Lung (tissue), 12 donors: ENCODE results near the gene MARK3. TPM values are rescaled to one million over a fixed set of nuclear protein-coding genes. Genes with fewer than 3 reads are reported as not detected.

ENCODE experiments used
- ATAC-seq: fragments of 200-7000 bp; cut with Tn5 transposase; one replicate; pipeline ENCODE4 v1.9.1; 2020; ENCODE audit warnings: moderate number of reproducible peaks; ENCODE audit not compliant: insufficient read depth, low FRiP score
- DNase-seq, 3 donors: peaks; one replicate each; pipeline ENCODE4 v3.0.0-alpha.2; 2013 to 2017
- H3K27ac ChIP-seq, 2 donors: one replicate each; pipeline ENCODE4 v1.5.1; 2013; ENCODE audit warnings: mild to moderate bottlenecking in 2 of 2, moderate library complexity in 2 of 2, control low read depth in 1 of 2, inconsistent platforms in 1 of 2, low read depth in 1 of 2, low read length in 1 of 2
- H3K27me3 ChIP-seq, 3 donors: one replicate each; pipeline ENCODE4 v1.5.1; 2013; ENCODE audit warnings: low read length in 2 of 3; ENCODE audit not compliant: control insufficient read depth in 3 of 3, insufficient read depth in 3 of 3
- H3K36me3 ChIP-seq, 4 donors: one replicate each; pipeline ENCODE4 v1.5.1; 2013; ENCODE audit warnings: low read length in 4 of 4, mild to moderate bottlenecking in 1 of 4, moderate library complexity in 1 of 4; ENCODE audit not compliant: control insufficient read depth in 4 of 4, insufficient read depth in 4 of 4
- H3K4me1 ChIP-seq, 5 donors: one replicate each; pipeline ENCODE4 v1.5.1; 2013; ENCODE audit warnings: low read length in 5 of 5, mild to moderate bottlenecking in 2 of 5, moderate library complexity in 1 of 5; ENCODE audit not compliant: control insufficient read depth in 5 of 5, insufficient read depth in 5 of 5
- H3K4me3 ChIP-seq: one replicate; pipeline ENCODE4 v1.5.1; 2013; ENCODE audit warnings: mild to moderate bottlenecking, control low read depth, moderate library complexity
- H3K9ac ChIP-seq, 2 donors: one replicate each; pipeline ENCODE4 v1.5.1; 2013; ENCODE audit warnings: low read length in 2 of 2, control low read depth in 1 of 2; ENCODE audit not compliant: insufficient read depth in 1 of 2
- H3K9me3 ChIP-seq, 4 donors: one replicate each; pipeline ENCODE4 v1.5.1; 2013; ENCODE audit warnings: low read length in 3 of 4, mild to moderate bottlenecking in 1 of 4, moderate library complexity in 1 of 4; ENCODE audit not compliant: control insufficient read depth in 4 of 4, insufficient read depth in 3 of 4
- CTCF ChIP-seq: IDR thresholded peaks from 2 replicates; pipeline ENCODE4 v1.5.1; 2012; ENCODE audit warnings: mild to moderate bottlenecking; ENCODE audit errors: control extremely low read depth, extremely low read depth
- WGBS, 2 donors: extraction: QIAGEN DNeasy Blood & Tissue Kit; methylation state at CpG; one replicate each; pipeline ENCODE4 v1.1.7; 2013; 5-methylcytosine and 5-hydroxymethylcytosine counted together
- polyA plus RNA-seq, 2 donors: library from polyadenylated mRNA; stranded (reverse); fragments of 200-250 nt; gene quantifications; one replicate each; pipeline ENCODE4 v1.2.1, GENCODE V29; 2013
- total RNA-seq, 2 donors: library from RNA; depleted of rRNA in 1 of 2; stranded (reverse); fragments of >200 nt in 1 of 2; gene quantifications; one replicate each; pipeline ENCODE4 v1.2.1, GENCODE V29; 2014 to 2021
- donor health status: control.
- donor health status: control.
- donor health status: Bipolar disorder and iron deficiency.
- donor health status: healthy.
- donor health status: DM: yes; HTN: yes; CAD: no.

The MARK3 gene
- total and polyA plus RNA-seq, 4 donors, result 56.2 to 177 (median 101) TPM

- Histone ChIP-seq H3K9me3 (no peaks in the 10 kb centered on the region), H3K4me3 (no peak overlapping the region), H3K9ac (no peak overlapping the region), H3K4me1 (no peaks in the 10 kb centered on the region), H3K27me3 (no peaks in the 10 kb centered on the region), H3K36me3 (peaks cover 22 to 42% (median 32%) of the 10 kb centered on the region in 4 donors), H3K27ac (no peak overlapping the region)
- ATAC-seq (no peak), DNase-seq (no peak)
- 88 to 93% methylated on average over 5 of the region's 5 CpGs for WGBS, 2 donors
- no peak for TF ChIP-seq CTCF
Observed at GRCh38 chr14:103472939-103473338, 87.7 kb downstream of the MARK3 start.

GRCh38 chr14:103474893-103475292 lies 89.7 kb downstream of the MARK3 start:
- H3K9ac ChIP-seq, result no peak overlapping the region
- TF ChIP-seq CTCF, result no peak

GRCh38 chr14:103476065-103476464 lies 90.8 kb downstream of the MARK3 start:
- H3K36me3 ChIP-seq, result peaks cover 27 to 42% (median 31%) of the 10 kb centered on the region in 4 donors

More at GRCh38 chr14:103474893-103475292, 89.7 kb downstream of the MARK3 start:
- ATAC-seq (no peak), DNase-seq (no peak)
- H3K27ac ChIP-seq, result no peak overlapping the region
- H3K4me1 ChIP-seq, result no peaks in the 10 kb centered on the region
- no peak overlapping the region for H3K4me3 ChIP-seq
- WGBS, 2 donors, result 92 to 93% methylated on average over 5 of the region's 5 CpGs
- H3K36me3 ChIP-seq, result peaks cover 22 to 41% (median 29%) of the 10 kb centered on the region in 4 donors
- no peaks in the 10 kb centered on the region for H3K9me3 ChIP-seq
- no peaks in the 10 kb centered on the region for H3K27me3 ChIP-seq

More at GRCh38 chr14:103476065-103476464, 90.8 kb downstream of the MARK3 start:
- 91% methylated on average over 3 of the region's 3 CpGs for WGBS, 2 donors
- no peak overlapping the region for H3K4me3 ChIP-seq
- no peaks in the 10 kb centered on the region for H3K27me3 ChIP-seq
- ATAC-seq, result no peak
- no peaks in the 10 kb centered on the region for H3K4me1 ChIP-seq
- no peak overlapping the region for H3K9ac ChIP-seq
- no peak for TF ChIP-seq CTCF
- DNase-seq, result no peak
- H3K27ac ChIP-seq, result no peak overlapping the region
- no peaks in the 10 kb centered on the region for H3K9me3 ChIP-seq
